ENCODE results near the gene TEX2. TPM values are rescaled to one million over a fixed set of nuclear protein-coding genes. Genes with fewer than 3 reads are reported as not detected.

The TEX2 gene
- total and polyA plus RNA-seq, 2 of the 13 experiments (the other 11 are each of a cell fraction or from before 2014, with no cell fraction given): 21.4 to 37.7 TPM

DNA sequence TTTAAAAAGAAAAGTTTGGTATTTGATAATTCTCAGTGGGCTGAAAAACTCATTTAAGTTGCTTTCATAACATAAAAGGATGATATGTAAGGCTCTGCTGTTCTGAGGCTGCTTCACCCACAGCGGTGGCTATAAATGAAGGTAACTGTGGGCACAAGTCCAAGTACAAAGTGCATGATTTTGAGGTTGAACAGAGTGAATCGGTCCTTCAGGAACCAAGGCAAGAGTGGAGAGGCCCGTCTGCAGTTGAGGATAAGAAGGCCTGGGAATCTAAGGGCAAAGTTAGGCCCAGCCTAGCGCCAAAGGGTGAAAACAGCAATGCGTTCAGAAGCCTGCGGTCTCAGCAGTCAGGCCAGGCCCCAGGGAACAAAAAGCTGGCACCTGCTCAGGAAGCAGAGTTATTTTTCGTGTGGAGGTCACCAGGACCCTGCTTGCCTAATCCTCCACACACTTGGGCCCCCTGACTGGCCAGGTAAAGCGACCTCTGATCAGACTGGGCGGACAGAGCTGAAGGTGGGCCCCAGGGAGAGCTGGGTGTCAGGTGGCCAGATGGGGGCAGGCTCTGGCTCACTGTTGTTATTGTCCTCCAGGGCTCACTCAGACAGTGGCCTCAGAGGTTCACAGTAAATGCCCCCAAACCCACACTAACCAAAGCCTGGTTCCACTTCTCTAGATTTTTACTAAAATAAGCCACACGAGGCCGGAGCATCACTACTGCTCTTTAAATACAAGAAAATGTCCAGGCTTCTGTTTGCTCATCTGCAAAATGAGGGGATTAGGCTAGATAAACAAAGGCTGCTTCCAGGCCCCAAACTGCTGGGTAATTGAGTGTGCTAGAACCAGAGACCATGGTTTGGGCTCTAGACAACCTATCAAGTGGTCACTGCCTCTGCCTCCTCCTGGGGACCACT, 46.5 kb downstream of the TEX2 start (continued):
- TF ChIP-seq, protein P1, sequence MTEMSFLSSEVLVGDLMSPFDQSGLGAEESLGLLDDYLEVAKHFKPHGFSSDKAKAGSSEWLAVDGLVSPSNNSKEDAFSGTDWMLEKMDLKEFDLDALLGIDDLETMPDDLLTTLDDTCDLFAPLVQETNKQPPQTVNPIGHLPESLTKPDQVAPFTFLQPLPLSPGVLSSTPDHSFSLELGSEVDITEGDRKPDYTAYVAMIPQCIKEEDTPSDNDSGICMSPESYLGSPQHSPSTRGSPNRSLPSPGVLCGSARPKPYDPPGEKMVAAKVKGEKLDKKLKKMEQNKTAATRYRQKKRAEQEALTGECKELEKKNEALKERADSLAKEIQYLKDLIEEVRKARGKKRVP (CRISPR knock-in tag; IDR thresholded peaks at IDR 0.05): no peak
- TF ChIP-seq ZNF350 (CRISPR knock-in tag; IDR thresholded peaks at IDR 0.05; ENCODE audit: borderline replicate concordance, low read depth): peak; percentile 94
- TF ChIP-seq FIP1L1 (IDR thresholded peaks at IDR 0.05; ENCODE audit: borderline replicate concordance, insufficient read depth, low read depth, low read length): no peak
- TF ChIP-seq, protein P2, sequence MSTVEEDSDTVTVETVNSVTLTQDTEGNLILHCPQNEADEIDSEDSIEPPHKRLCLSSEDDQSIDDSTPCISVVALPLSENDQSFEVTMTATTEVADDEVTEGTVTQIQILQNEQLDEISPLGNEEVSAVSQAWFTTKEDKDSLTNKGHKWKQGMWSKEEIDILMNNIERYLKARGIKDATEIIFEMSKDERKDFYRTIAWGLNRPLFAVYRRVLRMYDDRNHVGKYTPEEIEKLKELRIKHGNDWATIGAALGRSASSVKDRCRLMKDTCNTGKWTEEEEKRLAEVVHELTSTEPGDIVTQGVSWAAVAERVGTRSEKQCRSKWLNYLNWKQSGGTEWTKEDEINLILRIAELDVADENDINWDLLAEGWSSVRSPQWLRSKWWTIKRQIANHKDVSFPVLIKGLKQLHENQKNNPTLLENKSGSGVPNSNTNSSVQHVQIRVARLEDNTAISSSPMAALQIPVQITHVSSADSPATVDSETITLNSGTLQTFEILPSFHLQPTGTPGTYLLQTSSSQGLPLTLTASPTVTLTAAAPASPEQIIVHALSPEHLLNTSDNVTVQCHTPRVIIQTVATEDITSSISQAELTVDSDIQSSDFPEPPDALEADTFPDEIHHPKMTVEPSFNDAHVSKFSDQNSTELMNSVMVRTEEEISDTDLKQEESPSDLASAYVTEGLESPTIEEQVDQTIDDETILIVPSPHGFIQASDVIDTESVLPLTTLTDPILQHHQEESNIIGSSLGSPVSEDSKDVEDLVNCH (CRISPR knock-in tag; IDR thresholded peaks at IDR 0.05): no peak
- peak; percentile 89; the same call in 1 of the 2 replicates for TF ChIP-seq SNAI1 (CRISPR knock-in tag; IDR thresholded peaks at IDR 0.05; ENCODE audit: borderline replicate concordance)
- no peak for TF ChIP-seq ZNF382 (CRISPR knock-in tag; IDR thresholded peaks at IDR 0.05; ENCODE audit: borderline replicate concordance)
- 0 out of 2 replicates have a peak, but pooled peaks have one; percentile 9 for TF ChIP-seq NAIF1 (CRISPR knock-in tag; IDR thresholded peaks at IDR 0.05; ENCODE audit: borderline replicate concordance)
- peak; percentile 78; the same call in 1 of the 2 replicates for TF ChIP-seq NCOA1 (CRISPR knock-in tag; IDR thresholded peaks at IDR 0.05)
- TF ChIP-seq ARNT (IDR thresholded peaks at IDR 0.05): no peak
- TF ChIP-seq, protein P3, sequence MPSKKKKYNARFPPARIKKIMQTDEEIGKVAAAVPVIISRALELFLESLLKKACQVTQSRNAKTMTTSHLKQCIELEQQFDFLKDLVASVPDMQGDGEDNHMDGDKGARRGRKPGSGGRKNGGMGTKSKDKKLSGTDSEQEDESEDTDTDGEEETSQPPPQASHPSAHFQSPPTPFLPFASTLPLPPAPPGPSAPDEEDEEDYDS (CRISPR knock-in tag; IDR thresholded peaks at IDR 0.05): peak; percentile 56
- no peak for TF ChIP-seq FOXM1 (CRISPR knock-in tag; IDR thresholded peaks at IDR 0.05)
- TF ChIP-seq, protein P4, sequence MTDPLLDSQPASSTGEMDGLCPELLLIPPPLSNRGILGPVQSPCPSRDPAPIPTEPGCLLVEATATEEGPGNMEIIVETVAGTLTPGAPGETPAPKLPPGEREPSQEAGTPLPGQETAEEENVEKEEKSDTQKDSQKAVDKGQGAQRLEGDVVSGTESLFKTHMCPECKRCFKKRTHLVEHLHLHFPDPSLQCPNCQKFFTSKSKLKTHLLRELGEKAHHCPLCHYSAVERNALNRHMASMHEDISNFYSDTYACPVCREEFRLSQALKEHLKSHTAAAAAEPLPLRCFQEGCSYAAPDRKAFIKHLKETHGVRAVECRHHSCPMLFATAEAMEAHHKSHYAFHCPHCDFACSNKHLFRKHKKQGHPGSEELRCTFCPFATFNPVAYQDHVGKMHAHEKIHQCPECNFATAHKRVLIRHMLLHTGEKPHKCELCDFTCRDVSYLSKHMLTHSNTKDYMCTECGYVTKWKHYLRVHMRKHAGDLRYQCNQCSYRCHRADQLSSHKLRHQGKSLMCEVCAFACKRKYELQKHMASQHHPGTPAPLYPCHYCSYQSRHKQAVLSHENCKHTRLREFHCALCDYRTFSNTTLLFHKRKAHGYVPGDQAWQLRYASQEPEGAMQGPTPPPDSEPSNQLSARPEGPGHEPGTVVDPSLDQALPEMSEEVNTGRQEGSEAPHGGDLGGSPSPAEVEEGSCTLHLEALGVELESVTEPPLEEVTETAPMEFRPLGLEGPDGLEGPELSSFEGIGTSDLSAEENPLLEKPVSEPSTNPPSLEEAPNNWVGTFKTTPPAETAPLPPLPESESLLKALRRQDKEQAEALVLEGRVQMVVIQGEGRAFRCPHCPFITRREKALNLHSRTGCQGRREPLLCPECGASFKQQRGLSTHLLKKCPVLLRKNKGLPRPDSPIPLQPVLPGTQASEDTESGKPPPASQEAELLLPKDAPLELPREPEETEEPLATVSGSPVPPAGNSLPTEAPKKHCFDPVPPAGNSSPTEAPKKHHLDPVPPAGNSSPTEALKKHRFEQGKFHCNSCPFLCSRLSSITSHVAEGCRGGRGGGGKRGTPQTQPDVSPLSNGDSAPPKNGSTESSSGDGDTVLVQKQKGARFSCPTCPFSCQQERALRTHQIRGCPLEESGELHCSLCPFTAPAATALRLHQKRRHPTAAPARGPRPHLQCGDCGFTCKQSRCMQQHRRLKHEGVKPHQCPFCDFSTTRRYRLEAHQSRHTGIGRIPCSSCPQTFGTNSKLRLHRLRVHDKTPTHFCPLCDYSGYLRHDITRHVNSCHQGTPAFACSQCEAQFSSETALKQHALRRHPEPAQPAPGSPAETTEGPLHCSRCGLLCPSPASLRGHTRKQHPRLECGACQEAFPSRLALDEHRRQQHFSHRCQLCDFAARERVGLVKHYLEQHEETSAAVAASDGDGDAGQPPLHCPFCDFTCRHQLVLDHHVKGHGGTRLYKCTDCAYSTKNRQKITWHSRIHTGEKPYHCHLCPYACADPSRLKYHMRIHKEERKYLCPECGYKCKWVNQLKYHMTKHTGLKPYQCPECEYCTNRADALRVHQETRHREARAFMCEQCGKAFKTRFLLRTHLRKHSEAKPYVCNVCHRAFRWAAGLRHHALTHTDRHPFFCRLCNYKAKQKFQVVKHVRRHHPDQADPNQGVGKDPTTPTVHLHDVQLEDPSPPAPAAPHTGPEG (CRISPR knock-in tag; IDR thresholded peaks at IDR 0.05): peak; percentile 84; the same call in 1 of the 2 replicates
- TF ChIP-seq CBX5 (CRISPR knock-in tag; IDR thresholded peaks at IDR 0.05; ENCODE audit: borderline replicate concordance): peak; percentile 77
- peak; percentile 90 for TF ChIP-seq HIVEP1 (CRISPR knock-in tag; IDR thresholded peaks at IDR 0.05)
- TF ChIP-seq, protein P5, sequence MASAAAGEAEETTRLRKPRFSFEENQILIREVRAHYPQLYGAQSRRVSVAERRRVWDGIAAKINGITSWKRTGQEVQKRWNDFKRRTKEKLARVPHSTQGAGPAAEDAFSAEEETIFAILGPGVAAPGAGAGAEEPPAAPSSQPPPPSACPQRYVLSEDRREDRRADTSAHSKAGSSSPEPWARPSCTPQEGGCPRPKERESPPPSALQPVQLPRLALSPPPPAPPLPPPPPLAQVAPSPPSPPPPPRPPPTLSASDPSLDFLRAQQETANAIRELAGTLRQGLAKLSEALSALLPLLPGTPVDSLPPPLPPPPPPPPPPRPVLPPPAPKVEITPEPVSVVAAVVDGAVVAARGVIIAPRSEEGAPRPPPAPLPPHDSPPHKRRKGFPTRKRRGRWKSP (CRISPR knock-in tag; IDR thresholded peaks at IDR 0.05): peak; percentile 74; the same call in 1 of the 2 replicates

All from HepG2 (cell line).